Measurements from ENCODE around the gene EHMT1.
"Not testable (repeated sequence)": the region's sequence is repeated elsewhere in the genome, so short reads cannot be mapped to it uniquely, and the experiment has no call there.

The EHMT1 gene

GRCh38 chr9:137592767-137593166 is 26.0 kb upstream of the EHMT1 start:
- TF ChIP-seq TCF4 (CRISPR knock-in tag; IDR thresholded peaks at IDR 0.05; ENCODE audit: borderline replicate concordance) (no peak), TOX (CRISPR knock-in tag; IDR thresholded peaks at IDR 0.05; ENCODE audit: borderline replicate concordance) (no peak), PATZ1 (CRISPR knock-in tag; IDR thresholded peaks at IDR 0.05; ENCODE audit: borderline replicate concordance) (no peak), ISL1 (CRISPR knock-in tag; IDR thresholded peaks at IDR 0.05) (no peak), ZC3H10 (CRISPR knock-in tag; IDR thresholded peaks at IDR 0.05) (no peak), ZNF565 (CRISPR knock-in tag; conservative IDR thresholded peaks at IDR 0.05; ENCODE audit: low read depth) (no peak)
- TF ChIP-seq, protein P1, sequence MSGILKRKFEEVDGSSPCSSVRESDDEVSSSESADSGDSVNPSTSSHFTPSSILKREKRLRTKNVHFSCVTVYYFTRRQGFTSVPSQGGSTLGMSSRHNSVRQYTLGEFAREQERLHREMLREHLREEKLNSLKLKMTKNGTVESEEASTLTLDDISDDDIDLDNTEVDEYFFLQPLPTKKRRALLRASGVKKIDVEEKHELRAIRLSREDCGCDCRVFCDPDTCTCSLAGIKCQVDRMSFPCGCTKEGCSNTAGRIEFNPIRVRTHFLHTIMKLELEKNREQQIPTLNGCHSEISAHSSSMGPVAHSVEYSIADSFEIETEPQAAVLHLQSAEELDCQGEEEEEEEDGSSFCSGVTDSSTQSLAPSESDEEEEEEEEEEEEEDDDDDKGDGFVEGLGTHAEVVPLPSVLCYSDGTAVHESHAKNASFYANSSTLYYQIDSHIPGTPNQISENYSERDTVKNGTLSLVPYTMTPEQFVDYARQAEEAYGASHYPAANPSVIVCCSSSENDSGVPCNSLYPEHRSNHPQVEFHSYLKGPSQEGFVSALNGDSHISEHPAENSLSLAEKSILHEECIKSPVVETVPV (CRISPR knock-in tag; IDR thresholded peaks at IDR 0.05) = no peak
- TF ChIP-seq, protein P2, sequence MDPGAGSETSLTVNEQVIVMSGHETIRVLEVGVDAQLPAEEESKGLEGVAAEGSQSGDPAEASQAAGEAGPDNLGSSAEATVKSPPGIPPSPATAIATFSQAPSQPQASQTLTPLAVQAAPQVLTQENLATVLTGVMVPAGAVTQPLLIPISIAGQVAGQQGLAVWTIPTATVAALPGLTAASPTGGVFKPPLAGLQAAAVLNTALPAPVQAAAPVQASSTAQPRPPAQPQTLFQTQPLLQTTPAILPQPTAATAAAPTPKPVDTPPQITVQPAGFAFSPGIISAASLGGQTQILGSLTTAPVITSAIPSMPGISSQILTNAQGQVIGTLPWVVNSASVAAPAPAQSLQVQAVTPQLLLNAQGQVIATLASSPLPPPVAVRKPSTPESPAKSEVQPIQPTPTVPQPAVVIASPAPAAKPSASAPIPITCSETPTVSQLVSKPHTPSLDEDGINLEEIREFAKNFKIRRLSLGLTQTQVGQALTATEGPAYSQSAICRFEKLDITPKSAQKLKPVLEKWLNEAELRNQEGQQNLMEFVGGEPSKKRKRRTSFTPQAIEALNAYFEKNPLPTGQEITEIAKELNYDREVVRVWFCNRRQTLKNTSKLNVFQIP (CRISPR knock-in tag; IDR thresholded peaks at IDR 0.05; ENCODE audit: borderline replicate concordance, low read depth) = no peak
- no peak for ATAC-seq

GRCh38 chr9:137593176-137593575 is 25.6 kb upstream of the EHMT1 start:
- TF ChIP-seq, protein P2 (CRISPR knock-in tag; IDR thresholded peaks at IDR 0.05; ENCODE audit: borderline replicate concordance, low read depth) = no peak
- TF ChIP-seq ISL1 (CRISPR knock-in tag; IDR thresholded peaks at IDR 0.05) = no peak
- no peak for TF ChIP-seq ESRRG (CRISPR knock-in tag; IDR thresholded peaks at IDR 0.05)
- no peak for TF ChIP-seq ZNF70 (CRISPR knock-in tag; IDR thresholded peaks at IDR 0.05)
- TF ChIP-seq ZFP3 (CRISPR knock-in tag; IDR thresholded peaks at IDR 0.05) = no peak
- no peak for ATAC-seq

- peak; percentile 77; the same call in 1 of the 2 replicates for TF ChIP-seq ZNF8 (CRISPR knock-in tag; IDR thresholded peaks at IDR 0.05)
- ATAC-seq = not testable (repeated sequence)
These were observed 22.2 kb upstream of the EHMT1 start for GRCh38 chr9:137596577-137596976.

DNA sequence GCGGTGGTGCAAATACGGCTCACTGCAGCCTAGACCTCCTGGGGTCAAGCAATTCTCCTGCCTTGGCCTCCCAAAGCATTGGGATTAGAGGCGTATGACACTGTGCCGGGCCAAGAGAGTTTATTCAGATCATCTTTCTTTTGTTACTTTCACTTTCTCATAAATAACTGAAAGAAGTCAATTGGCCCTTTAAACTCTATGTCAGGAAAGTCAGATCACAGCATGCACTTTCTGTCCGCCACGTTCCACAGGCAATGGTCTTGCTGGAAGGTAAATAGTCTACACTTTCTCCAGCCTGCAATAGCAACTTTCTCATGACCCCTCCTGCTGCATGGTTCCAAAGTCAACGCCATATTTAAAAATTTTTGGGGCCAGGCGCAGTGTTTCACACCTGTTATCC is 19.9 kb upstream of the EHMT1 start:
- ATAC-seq = no peak
- no peak for TF ChIP-seq ZFP3 (CRISPR knock-in tag; IDR thresholded peaks at IDR 0.05)
- no peak for TF ChIP-seq CSDC2 (CRISPR knock-in tag; IDR thresholded peaks at IDR 0.05)
- no peak for TF ChIP-seq ZNF565 (CRISPR knock-in tag; conservative IDR thresholded peaks at IDR 0.05; ENCODE audit: low read depth)
- TF ChIP-seq, protein P2 (CRISPR knock-in tag; IDR thresholded peaks at IDR 0.05; ENCODE audit: borderline replicate concordance, low read depth) = no peak
- TF ChIP-seq ESRRG (CRISPR knock-in tag; IDR thresholded peaks at IDR 0.05) = no peak
- no peak for TF ChIP-seq SNAI2 (CRISPR knock-in tag; IDR thresholded peaks at IDR 0.05)
- no peak for TF ChIP-seq TCF4 (CRISPR knock-in tag; IDR thresholded peaks at IDR 0.05; ENCODE audit: borderline replicate concordance)
- TF ChIP-seq, protein P3, sequence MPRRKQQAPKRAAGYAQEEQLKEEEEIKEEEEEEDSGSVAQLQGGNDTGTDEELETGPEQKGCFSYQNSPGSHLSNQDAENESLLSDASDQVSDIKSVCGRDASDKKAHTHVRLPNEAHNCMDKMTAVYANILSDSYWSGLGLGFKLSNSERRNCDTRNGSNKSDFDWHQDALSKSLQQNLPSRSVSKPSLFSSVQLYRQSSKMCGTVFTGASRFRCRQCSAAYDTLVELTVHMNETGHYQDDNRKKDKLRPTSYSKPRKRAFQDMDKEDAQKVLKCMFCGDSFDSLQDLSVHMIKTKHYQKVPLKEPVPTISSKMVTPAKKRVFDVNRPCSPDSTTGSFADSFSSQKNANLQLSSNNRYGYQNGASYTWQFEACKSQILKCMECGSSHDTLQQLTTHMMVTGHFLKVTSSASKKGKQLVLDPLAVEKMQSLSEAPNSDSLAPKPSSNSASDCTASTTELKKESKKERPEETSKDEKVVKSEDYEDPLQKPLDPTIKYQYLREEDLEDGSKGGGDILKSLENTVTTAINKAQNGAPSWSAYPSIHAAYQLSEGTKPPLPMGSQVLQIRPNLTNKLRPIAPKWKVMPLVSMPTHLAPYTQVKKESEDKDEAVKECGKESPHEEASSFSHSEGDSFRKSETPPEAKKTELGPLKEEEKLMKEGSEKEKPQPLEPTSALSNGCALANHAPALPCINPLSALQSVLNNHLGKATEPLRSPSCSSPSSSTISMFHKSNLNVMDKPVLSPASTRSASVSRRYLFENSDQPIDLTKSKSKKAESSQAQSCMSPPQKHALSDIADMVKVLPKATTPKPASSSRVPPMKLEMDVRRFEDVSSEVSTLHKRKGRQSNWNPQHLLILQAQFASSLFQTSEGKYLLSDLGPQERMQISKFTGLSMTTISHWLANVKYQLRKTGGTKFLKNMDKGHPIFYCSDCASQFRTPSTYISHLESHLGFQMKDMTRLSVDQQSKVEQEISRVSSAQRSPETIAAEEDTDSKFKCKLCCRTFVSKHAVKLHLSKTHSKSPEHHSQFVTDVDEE (CRISPR knock-in tag; IDR thresholded peaks at IDR 0.05) = no peak
- TF ChIP-seq ZNF8 (CRISPR knock-in tag; IDR thresholded peaks at IDR 0.05) = no peak
- no peak for TF ChIP-seq ZFP30 (CRISPR knock-in tag; IDR thresholded peaks at IDR 0.05)
